ENCODE results near the gene POU2F1.

Gene POU2F1

GRCh38 chr1:167220537-167221125, at the start of gene POU2F1:
Gene POU2F1, plus strand, starts transcription at chr1:167220886. Its CDS starts 12 bp downstream, at chr1:167220898.
- peak; percentile 97 for DNase-seq

- DNase-seq: no peak
Observed at GRCh38 chr1:167171286-167171929, 49.3 kb upstream of the POU2F1 start.

- no peak for DNase-seq
Observed at GRCh38 chr1:167173516-167174184, 47.0 kb upstream of the POU2F1 start.

GRCh38 chr1:167175901-167176300, 44.8 kb upstream of the POU2F1 start:
- no peak for DNase-seq

- no peak for DNase-seq
Observed at GRCh38 chr1:167178831-167179230, 41.9 kb upstream of the POU2F1 start.

- no peak for DNase-seq
Observed at GRCh38 chr1:167182571-167183320, 37.9 kb upstream of the POU2F1 start.

- no peak for DNase-seq
Observed at GRCh38 chr1:167184081-167184480, 36.6 kb upstream of the POU2F1 start.

- no peak for DNase-seq
Observed at GRCh38 chr1:167185062-167185461, 35.6 kb upstream of the POU2F1 start.

- DNase-seq: no peak
Observed at GRCh38 chr1:167185974-167186657, 34.6 kb upstream of the POU2F1 start.

GRCh38 chr1:167186771-167187170, 33.9 kb upstream of the POU2F1 start:
- DNase-seq: no peak

GRCh38 chr1:167190747-167191237, 29.9 kb upstream of the POU2F1 start:
- DNase-seq: no peak

- DNase-seq: no peak
Observed at GRCh38 chr1:167191958-167192357, 28.7 kb upstream of the POU2F1 start.

GRCh38 chr1:167194182-167194581, 26.5 kb upstream of the POU2F1 start:
- no peak for DNase-seq

GRCh38 chr1:167196166-167196565, 24.5 kb upstream of the POU2F1 start:
- no peak for DNase-seq

- no peak for DNase-seq
Observed at GRCh38 chr1:167197236-167197635, 23.4 kb upstream of the POU2F1 start.

- no peak for DNase-seq
Observed at GRCh38 chr1:167197692-167198091, 23.0 kb upstream of the POU2F1 start.

GRCh38 chr1:167198518-167199133, 22.1 kb upstream of the POU2F1 start:
- no peak for DNase-seq

- no peak for DNase-seq
Observed at GRCh38 chr1:167199656-167200055, 21.0 kb upstream of the POU2F1 start.

GRCh38 chr1:167200272-167200671, 20.4 kb upstream of the POU2F1 start:
- no peak for DNase-seq

GRCh38 chr1:167200749-167201148, 19.9 kb upstream of the POU2F1 start:
- DNase-seq: no peak

- no peak for DNase-seq
Observed at GRCh38 chr1:167202049-167202448, 18.6 kb upstream of the POU2F1 start.
